Activated CD4-positive, alpha-beta T cell treated with anti-CD3 and anti-CD28 coated beads for 1 hour (primary cell): ENCODE results near the gene ZNF763.
A peak's percentile ranks its signal among the peaks of the same experiment; 100 is the strongest.
"Not testable (repeated sequence)": the region's sequence is repeated elsewhere in the genome, so short reads cannot be mapped to it uniquely, and the experiment has no call there.

Experiments
- DNase-seq: peaks from one replicate; pipeline ENCODE4 v3.0.0-alpha.2; 2020

Gene ZNF763

DNA sequence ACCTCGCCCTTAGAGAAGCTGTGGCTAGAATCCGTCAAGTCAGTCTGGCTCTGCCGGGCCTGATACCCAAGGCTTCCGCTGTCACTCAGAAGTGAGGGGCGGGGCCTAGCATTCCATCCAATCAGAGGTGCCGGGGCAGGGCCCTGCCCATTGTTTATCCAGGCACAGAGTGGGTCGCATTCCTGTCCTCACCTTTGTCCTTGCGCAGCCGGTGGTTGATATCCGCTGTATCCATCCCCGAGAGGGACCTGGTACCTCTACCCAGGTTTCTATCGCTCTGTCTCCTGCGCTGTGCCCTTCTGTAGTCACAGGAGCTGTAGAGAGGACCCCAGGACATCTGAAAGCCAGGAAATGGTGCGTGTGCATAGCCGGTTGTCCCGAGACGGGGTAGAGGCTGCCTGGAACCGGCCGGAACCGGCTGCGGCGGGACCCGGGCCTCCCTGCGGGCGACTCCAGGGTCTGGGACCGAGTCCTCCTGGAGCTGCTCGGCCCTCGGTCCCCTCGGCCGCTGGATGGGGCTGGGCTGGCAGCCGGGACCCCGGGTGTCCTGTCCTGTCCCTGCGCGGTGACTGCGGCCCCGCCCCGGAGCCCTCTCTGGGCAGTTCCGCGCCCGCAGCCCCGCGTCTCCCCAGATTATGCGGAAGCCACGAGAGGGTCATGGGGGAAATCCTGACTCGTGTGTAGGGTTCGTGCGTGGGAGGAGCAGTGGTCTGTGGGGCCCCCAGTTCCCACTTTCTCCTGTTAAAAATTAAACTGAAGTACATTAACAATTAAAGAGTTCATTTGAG, at the start of gene ZNF763:
Gene ZNF763, plus strand, starts transcription at position 183 of the 788 bp plus-strand sequence. Its CDS starts 169 bp downstream, at position 352.
- peak; percentile 76 for DNase-seq

DNA sequence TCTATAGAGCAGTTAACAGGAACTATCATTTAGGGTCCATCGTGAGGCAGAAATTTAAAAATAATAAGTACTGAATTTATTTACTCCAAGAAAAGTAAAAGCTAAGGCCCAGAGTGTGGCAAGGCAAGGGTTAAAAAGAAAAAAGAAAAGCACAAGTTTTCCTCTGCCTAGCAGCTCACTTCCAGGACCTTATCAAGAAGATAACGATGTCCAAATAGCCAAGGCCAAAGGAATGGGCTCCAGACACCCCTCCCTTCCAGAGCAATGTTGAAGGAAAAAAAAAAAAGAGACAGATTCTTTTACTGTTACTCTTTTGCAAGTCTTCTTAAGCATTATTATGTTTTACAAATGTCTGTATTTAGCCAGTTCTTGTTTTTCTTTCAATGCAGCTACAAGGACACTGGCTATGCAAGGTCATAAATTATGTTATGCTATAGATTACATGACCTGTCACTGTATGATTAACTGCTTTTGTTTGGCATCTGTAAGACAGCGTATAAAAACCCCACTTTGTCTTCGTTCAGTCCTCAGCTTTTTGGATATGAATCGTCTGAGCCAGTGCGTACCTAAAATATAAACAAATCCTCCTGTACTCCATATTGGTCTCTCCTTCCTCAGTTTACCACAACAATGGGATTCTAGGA, 42.9 kb upstream of the ZNF763 start:
- DNase-seq: no peak

DNA sequence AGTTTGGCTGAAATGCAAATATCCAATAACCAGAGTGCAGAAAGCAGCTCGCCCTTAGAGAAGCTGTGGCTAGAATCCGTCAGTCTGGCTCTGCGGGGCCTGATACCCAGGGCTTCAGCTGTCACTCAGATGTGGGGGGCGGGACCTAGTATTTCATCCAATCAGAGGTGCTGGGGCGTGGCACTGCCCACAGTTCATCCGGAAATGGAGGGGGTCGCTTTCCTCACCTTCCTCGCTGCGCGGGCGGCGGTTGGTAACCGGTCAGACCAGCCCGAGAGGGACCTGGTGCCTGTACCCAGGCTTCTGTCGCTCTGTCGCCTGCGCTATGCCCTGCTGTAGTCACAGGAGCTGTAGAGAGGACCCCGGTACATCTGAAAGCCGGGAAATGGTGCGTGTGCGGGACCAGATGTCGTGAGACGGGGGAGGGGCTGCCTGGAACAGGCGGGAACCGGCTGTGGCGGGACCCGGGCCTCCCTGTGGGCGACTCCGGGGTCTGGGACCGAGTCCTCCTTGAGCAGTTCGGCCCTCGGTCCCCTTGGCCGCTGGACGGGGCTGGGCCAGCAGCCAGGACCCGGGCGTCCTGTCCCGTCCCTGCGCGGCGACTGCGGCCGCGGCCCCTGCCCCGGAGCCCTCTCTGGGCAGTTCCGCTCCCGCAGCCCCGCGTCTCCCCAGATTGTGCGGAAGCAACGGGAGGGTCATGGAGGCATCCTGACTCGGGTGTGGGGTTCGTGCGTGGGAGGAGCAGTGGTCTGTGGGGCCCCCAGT, 39.8 kb upstream of the ZNF763 start, which contains the start of gene ZNF700:
Gene ZNF700, plus strand, starts transcription at position 222 of the 765 bp plus-strand sequence. Its CDS starts 104 bp downstream, at position 326.
- DNase-seq: peak; percentile 84

DNA sequence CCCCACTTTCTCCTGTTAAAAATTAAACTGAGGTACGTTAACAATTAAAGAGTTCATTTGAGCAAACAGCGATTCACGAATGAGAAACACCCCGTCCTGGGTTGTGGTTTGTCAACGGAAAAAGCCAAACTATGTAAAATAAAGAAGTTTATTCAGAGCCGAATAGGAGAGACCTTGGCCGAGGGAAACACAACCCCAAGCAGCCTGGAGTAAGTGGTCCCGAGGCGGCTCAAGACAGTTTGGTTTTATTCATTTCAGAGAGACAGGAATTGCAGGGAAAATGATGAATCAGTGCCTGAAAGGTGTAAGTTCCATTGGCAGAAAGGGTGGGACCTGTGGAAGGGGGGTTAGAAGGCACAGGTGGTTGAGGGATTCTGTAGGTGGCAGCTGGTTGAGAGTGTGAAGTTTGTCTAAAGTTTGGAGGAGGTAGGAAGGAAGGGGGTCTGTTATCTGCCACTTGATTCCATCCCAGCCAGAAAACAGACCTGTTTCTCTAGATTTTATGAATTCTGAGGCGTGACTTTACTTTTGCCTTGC, 39.1 kb upstream of the ZNF763 start:
- DNase-seq: not testable (repeated sequence)

DNA sequence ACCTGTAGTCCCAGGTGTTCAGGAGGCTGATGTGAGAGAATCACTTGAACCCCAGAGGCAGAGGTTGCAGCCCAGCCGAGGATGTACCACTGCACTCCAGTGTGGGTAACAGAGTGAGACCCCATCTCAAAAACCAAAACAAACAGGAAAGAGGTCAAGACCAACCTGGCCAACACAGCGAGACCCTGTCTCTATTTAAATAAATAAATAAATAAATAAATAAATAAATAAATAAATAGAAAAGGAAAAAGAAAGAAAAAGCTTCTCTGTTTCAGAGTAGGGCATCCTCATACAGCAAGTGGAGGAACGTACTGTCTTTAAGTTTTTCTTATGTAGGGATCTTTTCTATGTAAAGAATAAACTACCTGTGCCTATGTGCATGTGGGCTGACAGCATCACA, 37.6 kb upstream of the ZNF763 start:
- DNase-seq: no peak

DNA sequence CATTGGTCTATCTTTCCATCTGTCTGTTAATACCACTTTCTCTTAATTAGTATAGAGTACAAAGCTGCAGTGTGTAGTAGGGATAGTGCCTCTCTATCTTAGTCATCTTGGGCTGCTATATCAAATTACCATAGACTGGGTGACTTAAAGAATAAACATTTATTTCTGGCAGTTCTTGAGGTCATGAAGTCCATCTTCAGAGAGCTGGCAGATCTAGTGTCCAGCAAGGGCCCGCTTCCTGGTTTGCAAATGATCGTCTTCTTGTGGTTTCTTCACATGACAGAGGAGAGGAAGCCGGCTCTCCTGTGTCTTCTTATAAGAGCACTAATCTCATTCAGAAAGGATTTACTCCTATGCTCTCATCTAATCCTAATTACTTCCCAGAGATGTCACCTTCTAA, 33.8 kb upstream of the ZNF763 start:
- no peak for DNase-seq

DNA sequence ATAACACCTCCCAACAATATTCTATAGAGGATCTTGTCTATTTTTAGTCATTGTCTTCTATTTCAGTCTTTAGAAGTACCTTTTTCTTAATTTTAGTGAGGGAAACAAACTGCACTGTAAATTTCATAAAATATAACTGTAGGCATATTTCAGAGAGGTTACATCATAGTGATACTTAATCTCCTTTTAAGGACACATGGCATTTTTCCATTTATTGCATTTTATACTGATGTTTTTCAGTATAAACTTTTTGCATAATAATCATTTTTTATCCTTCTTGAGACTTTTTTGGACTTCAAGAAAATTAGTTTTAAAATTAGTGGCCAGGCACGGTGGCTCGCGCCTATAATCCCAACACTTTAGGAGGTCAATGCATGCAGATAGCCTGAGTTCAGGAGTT, 33.3 kb upstream of the ZNF763 start:
- no peak for DNase-seq

DNA sequence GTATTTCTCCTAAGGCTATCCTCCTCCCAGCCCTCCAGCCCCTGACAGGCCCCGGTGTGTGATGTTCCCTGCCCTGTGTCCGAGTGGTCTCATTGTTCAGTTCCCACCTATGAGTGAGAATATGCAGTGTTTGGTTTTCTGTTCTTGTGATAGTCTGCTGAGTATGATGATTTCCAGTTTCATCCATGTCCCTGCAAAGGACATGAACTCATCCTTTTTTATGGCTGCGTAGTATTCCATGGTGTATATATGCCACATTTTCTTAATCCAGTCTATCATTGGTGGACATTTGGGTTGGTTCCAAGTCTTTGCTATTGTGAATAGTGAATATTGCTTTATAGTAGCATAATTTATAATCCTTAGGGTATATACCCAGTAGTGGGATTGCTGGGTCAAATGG, 29.0 kb upstream of the ZNF763 start:
- not testable (repeated sequence) for DNase-seq

DNA sequence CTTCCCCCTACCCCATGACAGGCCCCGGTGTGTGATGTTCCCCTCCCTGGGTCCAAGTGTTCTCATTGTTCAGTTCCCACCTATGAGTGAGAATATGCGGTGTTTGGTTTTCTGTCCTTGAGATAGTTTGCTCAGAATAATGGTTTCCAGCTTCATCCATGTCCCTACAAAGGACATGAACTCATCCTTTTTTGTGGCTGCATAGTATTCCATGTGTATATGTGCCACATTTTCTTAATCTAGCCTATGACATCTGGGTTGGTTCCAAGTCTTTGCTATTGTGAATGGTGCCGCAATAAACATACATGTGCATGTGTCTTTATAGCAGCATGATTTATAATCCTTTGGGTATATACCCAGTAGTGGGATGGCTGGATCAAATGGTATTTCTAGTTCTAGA, 26.5 kb upstream of the ZNF763 start:
- DNase-seq: not testable (repeated sequence)

DNA sequence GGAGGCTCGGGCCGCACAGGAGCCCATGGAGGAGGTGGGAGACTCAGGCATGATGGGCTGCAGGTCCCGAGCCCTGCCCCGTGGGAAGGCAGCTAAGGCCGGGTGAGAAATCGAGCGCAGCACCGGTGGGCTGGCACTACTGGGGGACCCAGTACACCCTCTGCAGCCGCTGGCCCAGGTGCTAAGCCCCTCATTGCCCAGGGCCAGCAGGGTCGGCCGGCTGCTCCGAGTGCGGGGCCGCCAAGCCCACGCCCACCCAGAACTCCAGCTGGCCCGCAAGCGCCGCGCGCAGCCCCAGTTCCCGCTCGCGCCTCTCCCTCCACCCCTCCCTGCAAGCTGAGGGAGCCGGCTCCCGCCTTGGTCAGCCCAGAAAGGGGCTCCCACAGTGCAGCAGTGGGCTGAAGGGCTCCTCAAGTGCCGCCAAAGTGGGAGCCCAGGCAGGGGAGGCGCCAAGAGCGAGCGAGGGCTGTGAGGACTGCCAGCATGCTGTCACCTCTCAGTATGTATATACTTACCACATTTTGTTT, 23.4 kb upstream of the ZNF763 start:
- DNase-seq: not testable (repeated sequence)

DNA sequence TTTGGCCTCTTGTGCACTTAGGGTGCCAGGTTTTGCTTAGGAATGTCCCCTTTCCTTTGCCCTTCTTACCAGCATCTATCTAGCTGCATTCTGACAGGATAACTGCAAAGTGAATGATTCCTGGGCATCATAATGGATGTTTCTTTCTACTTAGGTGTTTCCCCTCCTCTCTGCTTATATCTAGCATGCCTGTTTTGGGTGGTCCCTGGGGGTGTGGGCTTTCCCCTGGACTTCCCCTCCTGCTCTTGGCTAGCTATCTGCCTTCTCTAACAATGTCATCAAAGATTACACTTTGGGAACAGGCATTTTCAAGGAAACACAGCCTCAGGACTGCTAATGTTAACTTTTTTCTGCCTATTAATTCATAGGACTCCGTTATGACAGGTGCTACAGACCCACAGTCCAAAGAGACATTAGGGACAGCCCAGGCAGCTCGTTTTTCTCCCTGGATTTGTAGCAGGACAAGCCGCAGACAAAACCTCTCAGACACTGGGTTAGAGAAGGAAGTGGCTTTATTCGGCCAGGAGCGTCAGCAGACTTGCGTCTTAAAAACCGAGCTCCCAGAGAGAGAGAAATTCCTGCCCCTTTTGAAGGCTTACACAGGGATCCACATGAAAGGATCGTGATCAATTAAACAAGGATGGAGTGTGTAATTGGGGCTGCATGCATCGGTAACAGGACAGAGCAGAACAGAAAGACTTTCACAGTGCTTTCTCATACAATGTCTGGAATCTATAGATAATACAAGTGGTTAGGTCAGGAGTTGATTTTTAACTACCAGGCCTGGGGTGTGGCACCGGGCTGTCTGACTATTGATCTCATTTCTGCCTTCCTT, 22.6 kb upstream of the ZNF763 start:
- DNase-seq: no peak

DNA sequence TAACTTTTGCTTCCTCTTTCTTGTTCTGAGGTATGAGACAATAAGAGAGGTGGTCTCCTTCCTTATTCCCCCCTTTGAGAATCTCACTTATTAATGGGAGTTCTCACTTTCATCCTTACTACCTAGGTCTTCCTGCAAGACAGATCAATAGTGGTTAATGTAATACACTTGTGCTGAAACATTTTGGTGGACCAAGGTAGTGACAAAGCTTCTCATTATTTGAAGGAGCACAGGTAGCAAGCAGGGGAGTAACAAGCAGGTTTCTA, 22.1 kb upstream of the ZNF763 start:
- DNase-seq: no peak

DNA sequence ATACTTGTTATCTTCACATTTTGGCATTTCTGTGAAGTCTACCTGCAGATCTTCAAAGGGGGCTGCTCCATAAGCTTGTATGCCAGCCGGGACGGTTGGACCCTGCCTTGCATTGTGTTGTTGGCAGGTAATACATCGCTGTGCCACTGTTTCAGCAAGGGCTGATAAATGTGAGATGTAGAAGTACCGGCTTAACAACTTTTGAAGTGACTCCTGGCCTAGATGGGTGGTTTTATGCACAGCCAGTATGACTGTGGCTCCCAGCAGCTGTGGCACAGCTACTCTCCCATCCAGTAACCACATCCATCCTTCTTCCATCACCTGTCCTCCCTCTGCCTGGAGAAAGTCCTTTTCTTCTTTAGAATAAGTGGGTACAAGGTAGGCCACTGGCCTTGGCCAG, 20.2 kb upstream of the ZNF763 start:
- DNase-seq: no peak

DNA sequence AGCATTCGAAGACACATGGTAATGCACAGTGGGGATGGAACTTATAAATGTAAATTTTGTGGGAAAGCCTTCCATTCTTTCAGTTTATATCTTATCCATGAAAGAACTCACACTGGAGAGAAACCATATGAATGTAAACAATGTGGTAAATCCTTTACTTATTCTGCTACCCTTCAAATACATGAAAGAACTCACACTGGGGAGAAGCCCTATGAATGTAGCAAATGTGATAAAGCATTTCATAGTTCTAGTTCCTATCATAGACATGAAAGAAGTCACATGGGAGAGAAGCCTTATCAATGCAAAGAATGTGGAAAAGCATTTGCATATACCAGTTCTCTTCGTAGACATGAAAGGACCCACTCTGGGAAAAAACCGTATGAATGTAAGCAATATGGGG, 16.2 kb upstream of the ZNF763 start:
- DNase-seq: no peak

DNA sequence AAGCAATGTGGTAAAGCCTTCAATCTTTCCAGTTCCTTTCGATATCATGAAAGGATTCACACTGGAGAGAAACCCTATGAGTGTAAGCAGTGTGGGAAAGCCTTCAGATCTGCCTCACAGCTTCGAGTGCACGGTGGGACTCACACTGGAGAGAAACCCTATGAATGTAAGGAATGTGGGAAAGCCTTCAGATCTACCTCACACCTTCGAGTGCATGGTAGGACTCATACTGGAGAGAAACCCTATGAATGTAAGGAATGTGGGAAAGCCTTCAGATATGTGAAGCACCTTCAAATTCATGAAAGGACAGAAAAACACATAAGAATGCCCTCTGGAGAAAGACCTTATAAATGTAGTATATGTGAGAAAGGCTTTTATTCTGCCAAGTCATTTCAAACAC, 15.6 kb upstream of the ZNF763 start:
- no peak for DNase-seq

DNA sequence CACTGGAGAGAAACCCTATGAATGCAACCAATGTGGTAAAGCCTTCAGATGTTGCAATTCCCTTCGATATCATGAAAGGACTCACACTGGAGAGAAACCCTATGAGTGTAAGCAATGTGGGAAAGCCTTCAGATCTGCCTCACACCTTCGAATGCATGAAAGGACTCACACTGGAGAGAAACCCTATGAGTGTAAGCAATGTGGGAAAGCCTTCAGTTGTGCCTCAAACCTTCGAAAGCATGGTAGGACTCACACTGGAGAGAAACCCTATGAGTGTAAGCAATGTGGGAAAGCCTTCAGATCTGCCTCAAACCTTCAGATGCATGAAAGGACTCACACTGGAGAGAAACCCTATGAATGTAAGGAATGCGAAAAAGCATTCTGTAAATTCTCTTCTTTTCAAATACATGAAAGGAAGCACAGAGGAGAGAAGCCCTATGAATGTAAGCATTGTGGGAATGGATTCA, 15.2 kb upstream of the ZNF763 start:
- DNase-seq: not testable (repeated sequence)

DNA sequence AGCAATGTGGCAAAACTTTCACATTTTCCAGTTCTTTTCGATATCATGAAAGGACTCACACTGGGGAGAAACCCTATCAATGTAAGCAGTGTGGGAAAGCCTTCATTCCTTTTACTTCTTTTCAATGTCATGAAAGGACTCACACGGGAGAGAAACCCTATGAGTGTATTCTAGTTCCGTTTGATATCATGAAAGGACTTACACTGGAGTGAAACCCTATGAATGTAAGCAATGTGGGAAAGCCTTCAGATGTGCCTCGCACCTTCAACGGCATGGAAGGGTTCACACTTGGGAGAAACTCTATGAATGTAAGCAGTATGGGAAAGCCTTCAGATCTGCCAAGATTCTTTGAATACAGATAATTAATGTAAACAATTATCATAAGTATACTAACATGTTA, 14.5 kb upstream of the ZNF763 start:
- no peak for DNase-seq

DNA sequence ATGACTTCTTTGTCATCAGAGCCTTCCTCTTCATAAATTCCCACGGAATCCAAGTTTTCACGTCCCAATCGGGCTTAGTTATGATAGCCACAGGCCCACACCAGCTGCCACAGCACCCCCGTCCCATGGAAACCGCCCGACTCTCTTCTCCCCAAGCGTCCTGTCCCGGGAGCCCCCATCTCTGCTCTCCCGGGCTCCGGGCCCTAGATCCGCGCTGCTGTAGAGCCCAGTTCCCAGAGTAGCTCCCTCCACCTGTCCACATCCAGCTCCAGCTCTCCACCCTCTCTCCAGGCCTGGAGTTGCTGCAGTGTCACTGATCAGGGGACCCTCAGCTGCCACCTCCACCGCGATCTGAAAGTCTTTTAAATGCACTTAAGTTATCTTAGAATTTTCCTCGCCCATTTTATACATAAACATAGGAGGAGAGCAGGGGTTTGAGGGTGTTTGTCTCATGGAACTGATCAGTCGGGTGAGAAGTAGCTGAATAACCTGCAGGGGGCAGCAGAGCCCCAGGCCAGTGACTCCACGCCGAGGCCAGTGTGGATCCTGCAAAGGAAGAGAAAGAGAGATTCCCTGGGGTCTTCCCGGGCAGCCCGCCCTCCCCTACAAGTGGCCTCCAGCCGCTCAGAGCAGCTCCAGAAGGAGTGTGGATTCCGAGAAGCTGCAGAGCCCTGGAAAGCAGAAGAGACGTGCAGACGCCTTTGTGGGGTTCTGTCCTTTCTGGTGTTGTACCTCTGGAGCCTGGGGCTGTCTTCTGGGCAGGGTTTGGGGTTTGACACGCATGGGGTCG, 1.1 kb upstream of the ZNF763 start:
- DNase-seq: peak; percentile 61

DNA sequence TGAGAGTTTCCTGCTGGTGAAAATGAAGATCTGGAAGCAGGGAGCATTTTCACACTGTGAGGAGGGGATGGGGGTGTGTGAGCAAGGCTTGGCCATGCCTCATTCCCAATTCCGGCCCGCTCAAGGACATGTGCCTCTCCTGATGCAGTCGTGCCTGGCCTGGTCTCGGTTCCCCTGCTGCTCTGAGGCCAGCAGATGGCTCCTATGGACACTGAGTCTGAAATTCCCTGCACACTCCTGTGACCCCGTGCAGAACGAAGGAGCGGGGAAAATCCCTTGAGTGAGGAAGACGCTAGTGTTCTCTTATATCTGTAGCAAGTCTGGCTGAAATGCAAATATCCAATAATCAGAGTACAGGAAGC, 363 bp upstream of the ZNF763 start:
- DNase-seq: no peak

DNA sequence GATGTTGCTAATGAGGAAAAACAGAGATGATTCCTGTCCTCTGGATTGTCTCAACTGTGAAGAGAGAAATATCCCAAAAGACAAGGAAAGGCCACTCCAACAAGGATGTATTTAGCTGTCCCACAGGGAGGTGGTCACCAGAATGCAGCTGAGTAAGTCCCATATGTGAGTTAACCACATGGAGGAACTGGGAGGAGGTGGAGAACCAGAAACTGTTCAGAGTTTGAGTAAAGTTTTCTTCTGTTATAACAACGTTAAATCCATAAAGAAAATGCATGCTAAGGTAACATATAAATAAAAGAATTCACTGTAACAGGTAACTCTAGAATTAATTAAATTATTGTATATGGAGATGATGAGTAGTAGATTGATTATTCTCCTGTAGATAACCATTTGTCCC, 5.3 kb downstream of the ZNF763 start:
- no peak for DNase-seq

DNA sequence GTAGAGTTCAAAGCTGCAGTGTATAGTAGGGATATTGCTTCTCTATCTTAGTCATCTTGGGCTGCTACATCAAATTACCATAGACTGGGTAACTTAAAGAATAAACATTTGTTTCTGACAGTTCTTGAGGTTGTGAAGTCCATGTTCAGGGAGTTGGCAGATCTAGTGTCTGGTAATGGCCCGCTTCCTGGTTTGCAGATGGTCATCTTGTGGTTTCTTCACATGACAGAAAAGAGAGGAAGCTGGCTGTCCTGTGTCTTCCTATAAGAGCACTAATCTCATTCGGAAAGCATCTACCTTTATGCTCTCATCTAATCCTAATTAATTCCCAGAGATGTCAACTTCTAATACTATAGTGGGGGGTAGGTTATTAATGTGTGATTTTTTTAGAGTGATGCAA, 6.2 kb downstream of the ZNF763 start:
- no peak for DNase-seq
